Measurements from ENCODE around the gene HHAT.

HHAT gene

GRCh38 chr1:210328032-210328745 is 513 bp upstream of the HHAT start:
- H3K27me3 Mint-ChIP-seq (ENCODE audit: low read depth): no peaks in the 10 kb centered on the region
- peaks cover 22% of the 10 kb centered on the region for H3K4me1 Mint-ChIP-seq
- TF ChIP-seq CTCF (IDR thresholded peaks at IDR 0.05; ENCODE audit: unreplicated experiment in 3 of 3): no peak
- peak overlapping the region; percentile 90 to 95 (median 91) for H3K4me3 Mint-ChIP-seq
- peaks cover 14% of the 10 kb centered on the region for H3K9me3 Mint-ChIP-seq
- H3K36me3 Mint-ChIP-seq (ENCODE audit: low read depth): no peaks in the 10 kb centered on the region
- H3K27ac Mint-ChIP-seq: peak overlapping the region; percentile 96 to 98 (median 97)

GRCh38 chr1:210330279-210330866 is 1.7 kb downstream of the HHAT start:
- Mint-ChIP-seq H3K4me1 (peaks cover 33% of the 10 kb centered on the region), H3K9me3 (peaks cover 5% of the 10 kb centered on the region), H3K27ac (peak overlapping the region; percentile 96 to 97 (median 97)), H3K4me3 (peak overlapping the region; percentile 90 to 92 (median 91)), H3K36me3 (ENCODE audit: low read depth) (no peaks in the 10 kb centered on the region), H3K27me3 (ENCODE audit: low read depth) (no peaks in the 10 kb centered on the region)
- TF ChIP-seq CTCF (IDR thresholded peaks at IDR 0.05; ENCODE audit: unreplicated experiment in 3 of 3): no peak

- TF ChIP-seq CTCF (IDR thresholded peaks at IDR 0.05; ENCODE audit: unreplicated experiment in 3 of 3): no peak
- Mint-ChIP-seq H3K4me3 (peak overlapping the region in 2 of 3 experiments; percentile 37 to 41), H3K27me3 (ENCODE audit: low read depth) (no peaks in the 10 kb centered on the region), H3K9me3 (no peaks in the 10 kb centered on the region), H3K27ac (no peak overlapping the region), H3K4me1 (peaks cover 38% of the 10 kb centered on the region), H3K36me3 (ENCODE audit: low read depth) (no peaks in the 10 kb centered on the region)
Measured at GRCh38 chr1:210332233-210332632, 3.5 kb downstream of the HHAT start.

- no peaks in the 10 kb centered on the region for H3K9me3 Mint-ChIP-seq
- H3K27ac Mint-ChIP-seq: no peak overlapping the region
- no peak for TF ChIP-seq CTCF (IDR thresholded peaks at IDR 0.05; ENCODE audit: unreplicated experiment in 3 of 3)
- H3K27me3 Mint-ChIP-seq (ENCODE audit: low read depth): peaks cover 2% of the 10 kb centered on the region
- H3K36me3 Mint-ChIP-seq (ENCODE audit: low read depth): no peaks in the 10 kb centered on the region
- H3K4me3 Mint-ChIP-seq: no peak overlapping the region
- H3K4me1 Mint-ChIP-seq: peaks cover 38% of the 10 kb centered on the region
Measured at GRCh38 chr1:210332719-210333398, 4.2 kb downstream of the HHAT start.

GRCh38 chr1:210335001-210335400 is 6.3 kb downstream of the HHAT start:
- H3K36me3 Mint-ChIP-seq (ENCODE audit: low read depth): no peaks in the 10 kb centered on the region
- no peak overlapping the region for H3K4me3 Mint-ChIP-seq
- TF ChIP-seq CTCF (IDR thresholded peaks at IDR 0.05; ENCODE audit: unreplicated experiment in 3 of 3): no peak
- peaks cover 22% of the 10 kb centered on the region for H3K4me1 Mint-ChIP-seq
- H3K27ac Mint-ChIP-seq: peak overlapping the region; percentile 60 to 92 (median 84)
- peaks cover 4% of the 10 kb centered on the region for H3K27me3 Mint-ChIP-seq (ENCODE audit: low read depth)
- no peaks in the 10 kb centered on the region for H3K9me3 Mint-ChIP-seq
